Adipose tissue (tissue), 3 donors: Measurements from ENCODE around the gene CCNI2. TPM values are rescaled to one million over a fixed set of nuclear protein-coding genes. Genes with fewer than 3 reads are reported as not detected.

Experiments
- H3K27ac ChIP-seq: one replicate; pipeline ENCODE4 v1.5.1; 2013; ENCODE audit warnings: low read depth, low read length
- WGBS, 3 donors: extraction: QIAGEN DNeasy Blood & Tissue Kit; methylation state at CpG; one replicate each; pipeline ENCODE4 v1.1.7; 2013; 5-methylcytosine and 5-hydroxymethylcytosine counted together
- polyA plus RNA-seq, 3 donors: library from polyadenylated mRNA; stranded (reverse); fragments of 200-250 nt; gene quantifications; one replicate each; pipeline ENCODE4 v1.2.3, GENCODE V29; 2013
- donor health status: healthy with polysubstance abuse.
- donor health status: Bipolar disorder and iron deficiency.
- donor health status: healthy.

The CCNI2 gene
- polyA plus RNA-seq, 3 donors = 0.22 to 1.2 TPM; not detected in 1

GRCh38 chr5:132762246-132763000 lies 15.2 kb downstream of the CCNI2 start:
- no peak overlapping the region for H3K27ac ChIP-seq
- WGBS, 3 donors = 94 to 97% (median 96%) methylated on average over 11 of the region's 11 CpGs

- WGBS, 3 donors = 86 to 96% (median 89%) methylated on average over 17 of the region's 17 CpGs
- H3K27ac ChIP-seq = no peak overlapping the region
Observed at GRCh38 chr5:132763181-132764036, 16.2 kb downstream of the CCNI2 start.

GRCh38 chr5:132764051-132764450 lies 16.8 kb downstream of the CCNI2 start:
- no peak overlapping the region for H3K27ac ChIP-seq
- WGBS, 3 donors = 95 to 98% (median 95%) methylated on average over 10 of the region's 10 CpGs

GRCh38 chr5:132764671-132765238 lies 17.5 kb downstream of the CCNI2 start:
- H3K27ac ChIP-seq = no peak overlapping the region
- 91 to 96% (median 93%) methylated on average over 7 of the region's 7 CpGs for WGBS, 3 donors

GRCh38 chr5:132765311-132766019 lies 18.2 kb downstream of the CCNI2 start:
- 72 to 86% (median 73%) methylated on average over 12 of the region's 12 CpGs for WGBS, 3 donors
- no peak overlapping the region for H3K27ac ChIP-seq

- no peak overlapping the region for H3K27ac ChIP-seq
- WGBS, 3 donors = 86 to 90% (median 88%) methylated on average over 14 of the region's 14 CpGs
Observed at GRCh38 chr5:132766020-132766805, 19.0 kb downstream of the CCNI2 start.

- no peak overlapping the region for H3K27ac ChIP-seq
- WGBS, 3 donors = 100% methylated on average over 1 of the region's 1 CpG
Observed at GRCh38 chr5:132766806-132767055, 19.5 kb downstream of the CCNI2 start.

- H3K27ac ChIP-seq = no peak overlapping the region
- 52 to 55% (median 54%) methylated on average over 2 of the region's 2 CpGs for WGBS, 3 donors
Observed at GRCh38 chr5:132767150-132767549, 19.9 kb downstream of the CCNI2 start.

- 96 to 100% (median 96%) methylated on average over 3 of the region's 3 CpGs for WGBS, 3 donors
- no peak overlapping the region for H3K27ac ChIP-seq
Observed at GRCh38 chr5:132768485-132768868, 21.3 kb downstream of the CCNI2 start.

- WGBS, 3 donors = 69 to 82% (median 74%) methylated on average over 8 of the region's 8 CpGs
- H3K27ac ChIP-seq = no peak overlapping the region
Observed at GRCh38 chr5:132770476-132771159, 23.4 kb downstream of the CCNI2 start.

GRCh38 chr5:132771503-132771998 lies 24.3 kb downstream of the CCNI2 start:
- WGBS, 3 donors = 52 to 61% (median 55%) methylated on average over 8 of the region's 8 CpGs
- no peak overlapping the region for H3K27ac ChIP-seq

- no peak overlapping the region for H3K27ac ChIP-seq
- whole genome bisulfite sequencing, 3 donors = 66 to 87% (median 84%) methylated on average over 8 of the region's 8 CpGs
Observed at GRCh38 chr5:132772291-132773070, 25.3 kb downstream of the CCNI2 start.

GRCh38 chr5:132773114-132773513 lies 25.9 kb downstream of the CCNI2 start:
- WGBS, 3 donors = 82 to 88% (median 86%) methylated on average over 5 of the region's 5 CpGs
- H3K27ac ChIP-seq = no peak overlapping the region

- no peak overlapping the region for H3K27ac ChIP-seq
- 68 to 78% (median 72%) methylated on average over 12 of the region's 12 CpGs for WGBS, 3 donors
Observed at GRCh38 chr5:132773601-132774355, 26.6 kb downstream of the CCNI2 start.

- 55 to 63% (median 57%) methylated on average over 3 of the region's 3 CpGs for WGBS, 3 donors
- H3K27ac ChIP-seq = no peak overlapping the region
Observed at GRCh38 chr5:132774406-132774805, 27.2 kb downstream of the CCNI2 start.

- WGBS, 3 donors = 68 to 84% (median 73%) methylated on average over 5 of the region's 5 CpGs
- no peak overlapping the region for H3K27ac ChIP-seq
Observed at GRCh38 chr5:132774896-132775295, 27.7 kb downstream of the CCNI2 start.
